ENCODE measurements around the gene MTAP. TPM values are rescaled to one million over a fixed set of nuclear protein-coding genes. Genes with fewer than 3 reads are reported as not detected.
A peak's percentile ranks its signal among the peaks of the same experiment; 100 is the strongest.

MTAP gene
- total and polyA plus RNA-seq, 2 experiments from 2014 or later: 21.5 to 23.0 TPM

GRCh38 chr9:21968331-21969010 is 166.0 kb downstream of the MTAP start:
- TF ChIP-seq CTCF (IDR thresholded peaks at IDR 0.05; ENCODE audit: low read depth, low read length): no peak
- Histone ChIP-seq H3K4me1 (ENCODE audit: low read depth) (no peaks in the 10 kb centered on the region), H3K4me3 (no peak overlapping the region), H3K9me3 (ENCODE audit: low read depth) (no peaks in the 10 kb centered on the region), H3K27me3 (peaks cover 100% of the 10 kb centered on the region), H3K36me3 (no peaks in the 10 kb centered on the region), H3K27ac (no peak overlapping the region)
- DNase-seq (ENCODE audit: low read depth in 1 of 2, low spot score in 1 of 2): peak; percentile 34 to 53

DNA sequence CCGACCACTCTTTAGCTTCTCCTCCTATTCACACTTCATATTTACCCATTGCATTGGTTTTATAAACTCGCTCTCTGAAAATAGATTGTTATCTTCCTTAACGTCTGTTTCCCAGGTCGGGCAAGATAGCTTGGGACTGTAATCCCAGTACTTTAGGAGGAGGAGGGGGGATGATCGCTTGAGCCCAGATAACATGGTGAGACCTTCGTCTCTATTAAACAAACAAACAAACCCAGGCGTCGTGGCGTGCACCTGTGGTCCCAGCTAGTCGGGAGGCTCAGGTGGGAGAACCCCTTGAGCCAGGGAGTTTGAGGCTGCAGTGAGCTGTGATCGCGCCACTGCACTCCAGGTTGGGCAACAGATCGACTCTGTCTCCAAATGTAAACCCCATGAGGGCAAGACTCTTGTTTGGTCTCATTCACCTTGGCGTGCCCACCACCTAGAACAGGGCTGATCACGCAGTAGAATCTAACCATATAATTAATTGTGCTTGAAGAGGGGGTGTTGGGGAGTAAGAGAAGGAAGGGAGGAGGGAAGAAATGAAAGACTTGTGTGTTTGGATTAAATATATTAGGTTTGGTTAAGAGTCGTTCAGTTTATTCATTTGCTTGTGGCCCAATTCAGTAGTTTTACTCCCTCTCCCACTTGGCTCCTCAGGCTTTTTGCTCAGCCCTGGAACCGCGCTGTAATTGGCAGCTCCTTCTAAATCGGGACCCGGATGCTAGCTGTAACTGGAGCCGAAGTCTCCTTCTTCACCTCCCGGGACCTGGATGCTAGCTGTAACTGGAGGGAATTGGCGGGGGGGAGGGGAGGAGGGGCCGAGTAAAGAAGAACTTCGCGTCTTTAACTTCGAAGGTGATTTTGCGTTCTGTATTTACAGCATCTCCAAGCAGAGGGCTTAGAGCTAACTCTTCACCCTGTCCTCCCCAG is 166.8 kb downstream of the MTAP start:
- no peaks in the 10 kb centered on the region for H3K9me3 ChIP-seq (ENCODE audit: low read depth)
- DNase-seq (ENCODE audit: low read depth in 1 of 2, low spot score in 1 of 2): peak in 1 of 2 donors; percentile 33
- TF ChIP-seq CTCF (IDR thresholded peaks at IDR 0.05; ENCODE audit: low read depth, low read length): no peak

DNA sequence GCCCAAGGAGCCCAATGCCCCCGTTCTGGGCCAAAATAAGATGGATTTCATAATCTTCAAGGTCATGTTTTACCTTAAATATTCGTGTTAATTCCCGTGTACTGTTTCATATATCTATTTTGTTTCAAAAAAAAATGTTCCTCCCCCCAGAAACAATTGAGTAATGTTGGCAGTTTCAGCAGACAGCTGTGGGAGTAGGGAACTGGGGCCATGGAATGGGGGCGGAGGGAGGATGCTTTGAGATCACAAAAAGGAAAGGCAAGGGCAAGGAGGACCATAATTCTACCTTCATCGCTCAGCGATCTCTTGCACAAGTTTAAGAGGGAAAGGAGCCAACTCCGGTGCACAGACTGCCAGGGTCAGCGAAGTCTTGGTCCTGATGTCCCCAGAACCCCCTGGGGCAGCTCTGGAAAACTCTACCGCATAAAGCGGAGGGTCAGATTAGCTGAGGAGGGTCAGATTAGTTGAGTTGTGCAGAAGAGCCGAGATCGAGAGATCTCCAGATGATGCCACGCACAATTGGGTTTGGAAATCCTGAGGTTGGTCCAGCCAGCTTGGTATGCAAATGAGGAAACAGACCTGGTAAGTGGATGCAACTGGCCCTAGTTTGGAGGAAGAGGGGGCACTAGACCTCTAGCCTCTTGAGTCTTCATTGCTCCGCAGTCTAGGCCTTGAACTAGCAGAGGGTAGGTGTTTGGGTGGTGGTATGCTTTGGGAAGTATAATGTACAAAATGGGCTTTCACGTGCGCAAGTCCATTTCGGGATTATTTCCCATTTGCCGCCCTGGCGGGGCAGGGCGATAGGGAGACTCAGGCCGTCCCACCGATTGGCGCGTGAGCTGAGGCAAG is 167.7 kb downstream of the MTAP start:
- Histone ChIP-seq H3K36me3 (no peaks in the 10 kb centered on the region), H3K27me3 (peaks cover 100% of the 10 kb centered on the region), H3K4me1 (ENCODE audit: low read depth) (no peaks in the 10 kb centered on the region), H3K9me3 (ENCODE audit: low read depth) (no peaks in the 10 kb centered on the region), H3K27ac (no peak overlapping the region), H3K4me3 (no peak overlapping the region)
- no peak for DNase-seq (ENCODE audit: low read depth in 1 of 2, low spot score in 1 of 2)
- no peak for TF ChIP-seq CTCF (IDR thresholded peaks at IDR 0.05; ENCODE audit: low read depth, low read length)

More for the DNA sequence above, 166.8 kb downstream of the MTAP start:
- Histone ChIP-seq H3K27me3 (peaks cover 100% of the 10 kb centered on the region), H3K27ac (no peak overlapping the region), H3K4me1 (ENCODE audit: low read depth) (no peaks in the 10 kb centered on the region), H3K4me3 (no peak overlapping the region), H3K36me3 (no peaks in the 10 kb centered on the region)

DNA sequence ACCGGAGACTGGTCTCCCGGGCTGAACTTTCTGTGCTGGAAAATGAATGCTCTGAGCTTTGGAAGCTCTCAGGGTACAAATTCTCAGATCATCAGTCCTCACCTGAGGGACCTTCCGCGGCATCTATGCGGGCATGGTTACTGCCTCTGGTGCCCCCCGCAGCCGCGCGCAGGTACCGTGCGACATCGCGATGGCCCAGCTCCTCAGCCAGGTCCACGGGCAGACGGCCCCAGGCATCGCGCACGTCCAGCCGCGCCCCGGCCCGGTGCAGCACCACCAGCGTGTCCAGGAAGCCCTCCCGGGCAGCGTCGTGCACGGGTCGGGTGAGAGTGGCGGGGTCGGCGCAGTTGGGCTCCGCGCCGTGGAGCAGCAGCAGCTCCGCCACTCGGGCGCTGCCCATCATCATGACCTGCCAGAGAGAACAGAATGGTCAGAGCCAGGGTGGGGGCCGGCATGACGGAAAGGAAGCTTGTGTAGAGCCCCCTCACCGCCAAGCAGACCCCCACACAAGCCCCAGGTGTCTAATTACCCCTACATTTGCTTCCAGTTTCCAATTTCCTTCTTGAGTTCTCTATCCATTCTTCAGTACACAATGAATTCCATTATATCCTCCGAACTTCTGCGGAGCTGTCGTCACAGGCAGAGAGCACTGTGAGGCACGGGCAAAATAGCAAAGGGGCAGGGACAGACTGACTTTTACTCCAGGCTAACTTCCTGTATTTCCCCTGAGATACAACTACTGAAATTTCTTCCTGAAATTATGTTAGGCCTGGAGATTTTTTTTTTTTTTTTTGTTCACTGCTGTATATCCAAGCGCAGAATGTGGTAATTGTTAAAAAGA is 168.6 kb downstream of the MTAP start:
- Histone ChIP-seq H3K4me3 (no peak overlapping the region), H3K9me3 (ENCODE audit: low read depth) (no peaks in the 10 kb centered on the region), H3K27me3 (peaks cover 100% of the 10 kb centered on the region), H3K4me1 (ENCODE audit: low read depth) (no peaks in the 10 kb centered on the region), H3K27ac (no peak overlapping the region), H3K36me3 (no peaks in the 10 kb centered on the region)
- no peak for DNase-seq (ENCODE audit: low read depth in 1 of 2, low spot score in 1 of 2)
- no peak for TF ChIP-seq CTCF (IDR thresholded peaks at IDR 0.05; ENCODE audit: low read depth, low read length)
